Activated CD4-positive, alpha-beta memory T cell treated with anti-CD3 and anti-CD28 coated beads for 36 hours (primary cell): Measurements from ENCODE around the gene GALM. TPM values are rescaled to one million over a fixed set of nuclear protein-coding genes. Genes with fewer than 3 reads are reported as not detected.
"Not testable (repeated sequence)": the region's sequence is repeated elsewhere in the genome, so short reads cannot be mapped to it uniquely, and the experiment has no call there.

Source experiments
- CTCF ChIA-PET: fragments of 350-600 bp; sonication (Branson Sonifier 250); formaldehyde crosslinking; loops from one replicate; lab custom pipeline; 2021; ENCODE audit warnings: antibody characterized with exemption, inconsistent platforms; lab: Charles Lee
- POLR2A ChIA-PET: fragments of 350-600 bp; sonication (Branson Sonifier 250); formaldehyde crosslinking; loops from one replicate; lab custom pipeline; 2021; ENCODE audit warnings: antibody characterized with exemption; lab: Charles Lee
- DNase-seq: peaks from one replicate; pipeline ENCODE4 v3.0.0-alpha.2; 2020
- H3K27ac Mint-ChIP-seq: one replicate; pipeline ENCODE4 v1.8.0; 2021; ENCODE audit warnings: mixed read lengths
- H3K27me3 Mint-ChIP-seq: one replicate; pipeline ENCODE4 v1.8.0; 2021; ENCODE audit warnings: mixed read lengths
- H3K36me3 Mint-ChIP-seq: one replicate; pipeline ENCODE4 v1.8.0; 2021; ENCODE audit warnings: mixed read lengths
- H3K4me1 Mint-ChIP-seq: one replicate; pipeline ENCODE4 v1.8.0; 2021; ENCODE audit warnings: low read depth, mixed read lengths
- H3K4me3 Mint-ChIP-seq: one replicate; pipeline ENCODE4 v1.8.0; 2021; ENCODE audit warnings: mild to moderate bottlenecking, mixed read lengths
- H3K9me3 Mint-ChIP-seq: one replicate; pipeline ENCODE4 v1.8.0; 2021; ENCODE audit warnings: mixed read lengths
- intact Hi-C: fragments of 100-400 bp; cut with micrococcal nuclease; formaldehyde crosslinking; loops from one replicate; pipeline ENCODE4 v1.15.1; 2023
- total RNA-seq, 2 experiments: library from RNA; stranded (reverse); gene quantifications; one replicate each; pipeline ENCODE4 v1.2.3, GENCODE V29; 2021

GALM gene
- total RNA-seq, 2 experiments from 2014 or later = 90.2 to 95.3 TPM

DNA sequence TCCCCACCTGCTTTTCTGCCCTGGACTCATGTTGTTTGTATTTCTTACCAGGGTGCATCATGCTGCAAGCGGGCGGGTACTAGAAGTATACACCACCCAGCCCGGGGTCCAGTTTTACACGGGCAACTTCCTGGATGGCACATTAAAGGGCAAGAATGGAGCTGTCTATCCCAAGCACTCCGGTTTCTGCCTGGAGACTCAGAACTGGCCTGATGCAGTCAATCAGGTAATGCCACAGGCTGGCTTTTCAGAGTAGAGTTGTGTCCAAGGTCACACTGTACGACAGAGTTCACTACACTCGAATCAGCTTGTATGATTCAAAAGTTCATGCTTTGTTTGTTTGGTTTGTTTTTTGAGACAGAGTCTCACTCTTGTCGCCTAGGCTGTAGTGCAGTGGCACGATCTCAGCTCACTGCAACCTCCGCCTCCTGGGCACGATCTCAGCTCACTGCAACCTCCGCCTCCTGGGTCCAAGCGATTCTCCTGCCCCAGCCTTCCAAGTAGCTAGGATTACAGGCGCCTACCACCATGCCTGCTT lies 65.8 kb downstream of the GALM start:
- Mint-ChIP-seq H3K9me3 (no peaks in the 10 kb centered on the region), H3K36me3 (peaks cover 31% of the 10 kb centered on the region), H3K27me3 (no peaks in the 10 kb centered on the region), H3K4me3 (no peak overlapping the region), H3K27ac (no peak overlapping the region), H3K4me1 (no peaks in the 10 kb centered on the region)
- intact Hi-C loops = no loop called here
- peak; percentile 4 for DNase-seq
- POLR2A ChIA-PET = interaction anchor here (1.1 to 2.9 kb wide), 2 partner anchors 11 to 19 kb away, joined by 8 to 12 read pairs; partner anchors contain the start of gene SRSF7
- CTCF ChIA-PET = interaction anchor here (1.1 to 14.7 kb wide), 6 partner anchors 9 to 155 kb away, joined by 3 to 135 read pairs (median 10); no protein-coding TSS in a partner anchor

DNA sequence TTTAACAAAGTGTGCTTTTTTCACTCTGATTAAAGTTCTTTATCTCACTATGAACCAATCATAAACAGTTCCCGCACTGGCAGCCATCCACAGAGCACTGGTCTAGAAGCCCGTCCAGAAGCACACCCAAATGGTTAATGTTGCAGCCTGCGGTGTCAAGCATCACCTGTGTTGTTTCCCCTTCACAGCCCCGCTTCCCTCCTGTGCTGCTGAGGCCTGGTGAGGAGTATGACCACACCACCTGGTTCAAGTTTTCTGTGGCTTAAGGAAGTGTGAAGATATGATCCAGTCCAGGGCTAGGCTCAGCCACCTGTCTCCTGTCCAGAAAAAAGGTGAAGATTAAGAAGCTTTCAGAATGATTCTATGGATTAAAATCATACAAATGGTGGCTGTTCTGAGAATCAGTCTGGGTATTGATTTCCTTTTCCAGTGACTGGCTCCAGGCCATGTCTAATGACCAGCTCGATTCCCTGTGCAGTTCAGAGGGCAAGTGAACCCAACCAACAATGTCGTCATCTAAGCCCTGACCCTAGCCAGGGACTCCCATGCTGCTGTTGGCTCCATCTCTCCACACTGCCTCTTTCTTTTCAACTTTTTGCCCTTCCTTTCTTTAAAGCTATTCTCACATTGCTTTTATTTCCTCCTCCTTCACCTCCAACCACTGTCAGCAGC lies 67.5 kb downstream of the GALM start:
- Mint-ChIP-seq H3K4me3 (no peak overlapping the region), H3K27me3 (no peaks in the 10 kb centered on the region), H3K9me3 (no peaks in the 10 kb centered on the region), H3K4me1 (peaks cover 11% of the 10 kb centered on the region), H3K36me3 (peaks cover 39% of the 10 kb centered on the region), H3K27ac (no peak overlapping the region)
- intact Hi-C loops = no loop called here
- CTCF ChIA-PET = interaction anchor here (0.7 to 3.7 kb wide), 7 partner anchors 9 to 583 kb away, joined by 3 to 32 read pairs (median 3); no protein-coding TSS in a partner anchor
- POLR2A ChIA-PET = interaction anchor here (1.0 kb wide), 1 partner anchor 10 kb away, joined by 3 read pairs; no protein-coding TSS in a partner anchor
- DNase-seq = no peak

DNA sequence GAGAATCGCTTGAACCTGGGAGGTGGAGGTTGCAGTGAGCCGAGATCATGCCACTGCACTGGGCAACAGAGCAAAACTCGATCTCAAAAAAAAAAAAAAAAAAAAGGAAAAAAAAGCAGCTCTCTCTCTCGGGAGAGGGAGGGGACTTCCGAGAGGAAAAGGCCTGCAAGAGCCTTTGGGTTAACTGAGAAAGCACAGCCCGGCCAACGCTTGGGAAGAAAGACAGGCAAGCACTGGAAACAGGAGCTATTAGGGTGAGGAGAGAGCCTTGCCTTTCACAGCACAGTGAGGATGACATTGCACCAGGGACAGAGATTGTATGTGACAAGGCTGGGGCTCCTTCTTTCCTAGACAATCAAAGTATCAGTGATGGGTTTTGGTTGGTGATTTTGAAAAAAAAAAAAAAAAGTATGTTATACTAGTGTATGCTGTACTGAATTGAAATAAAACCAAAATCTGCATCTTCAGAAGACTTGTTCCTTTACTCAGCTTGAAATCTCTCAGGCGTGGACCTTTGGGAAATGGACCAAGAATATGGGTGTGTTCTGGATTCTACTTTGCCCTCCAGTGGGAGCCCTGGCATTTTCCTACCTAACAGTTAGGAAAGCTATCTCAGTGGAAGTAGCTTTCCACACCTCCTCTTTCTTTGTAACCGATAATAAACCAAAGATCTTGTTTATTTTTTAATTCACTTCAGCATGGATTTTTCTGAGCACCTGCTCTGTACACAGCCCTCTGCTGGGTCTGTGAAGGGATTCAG lies 68.6 kb downstream of the GALM start:
- POLR2A ChIA-PET = interaction anchor here (0.6 to 1.7 kb wide), 5 partner anchors 9 to 181 kb away, joined by 3 to 4 read pairs (median 3); partner anchors contain the start of gene SRSF7
- Mint-ChIP-seq H3K27me3 (no peaks in the 10 kb centered on the region), H3K9me3 (no peaks in the 10 kb centered on the region), H3K4me1 (peaks cover 19% of the 10 kb centered on the region), H3K27ac (no peak overlapping the region), H3K36me3 (peaks cover 41% of the 10 kb centered on the region), H3K4me3 (no peak overlapping the region)
- intact Hi-C loops = no loop called here
- CTCF ChIA-PET = interaction anchor here (0.6 to 3.7 kb wide), 9 partner anchors 8 to 1361 kb away, joined by 3 to 32 read pairs (median 4); no protein-coding TSS in a partner anchor
- peak; percentile 6 for DNase-seq

DNA sequence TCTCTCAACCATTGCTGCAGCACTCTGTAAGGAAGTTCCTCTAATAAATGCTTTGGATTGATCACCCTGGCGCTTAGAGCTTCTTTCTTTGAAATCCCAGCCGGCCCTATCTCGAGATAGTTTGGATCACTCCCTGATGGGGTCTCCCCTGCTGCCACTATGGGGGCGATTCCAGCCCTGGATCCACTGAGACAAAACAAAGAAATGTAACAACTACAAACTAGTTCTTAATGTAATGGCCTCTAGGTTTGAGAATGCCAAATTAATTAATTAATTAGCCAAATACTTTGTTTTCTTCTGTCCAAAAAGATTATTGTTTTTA lies 70.0 kb downstream of the GALM start:
- H3K27ac Mint-ChIP-seq = peak overlapping the region; percentile 6
- H3K4me1 Mint-ChIP-seq = peaks cover 28% of the 10 kb centered on the region
- no peaks in the 10 kb centered on the region for H3K27me3 Mint-ChIP-seq
- CTCF ChIA-PET = interaction anchor here (1.5 to 3.7 kb wide), 4 partner anchors 8 to 361 kb away, joined by 3 to 32 read pairs (median 8); no protein-coding TSS in a partner anchor
- DNase-seq = peak; percentile 8
- H3K9me3 Mint-ChIP-seq = no peaks in the 10 kb centered on the region
- POLR2A ChIA-PET = interaction anchor here (0.8 to 1.7 kb wide), 2 partner anchors 15 to 71 kb away, joined by 3 to 4 read pairs; partner anchors contain the start of gene SRSF7
- intact Hi-C loops = no loop called here
- no peak overlapping the region for H3K4me3 Mint-ChIP-seq
- H3K36me3 Mint-ChIP-seq = peaks cover 36% of the 10 kb centered on the region

DNA sequence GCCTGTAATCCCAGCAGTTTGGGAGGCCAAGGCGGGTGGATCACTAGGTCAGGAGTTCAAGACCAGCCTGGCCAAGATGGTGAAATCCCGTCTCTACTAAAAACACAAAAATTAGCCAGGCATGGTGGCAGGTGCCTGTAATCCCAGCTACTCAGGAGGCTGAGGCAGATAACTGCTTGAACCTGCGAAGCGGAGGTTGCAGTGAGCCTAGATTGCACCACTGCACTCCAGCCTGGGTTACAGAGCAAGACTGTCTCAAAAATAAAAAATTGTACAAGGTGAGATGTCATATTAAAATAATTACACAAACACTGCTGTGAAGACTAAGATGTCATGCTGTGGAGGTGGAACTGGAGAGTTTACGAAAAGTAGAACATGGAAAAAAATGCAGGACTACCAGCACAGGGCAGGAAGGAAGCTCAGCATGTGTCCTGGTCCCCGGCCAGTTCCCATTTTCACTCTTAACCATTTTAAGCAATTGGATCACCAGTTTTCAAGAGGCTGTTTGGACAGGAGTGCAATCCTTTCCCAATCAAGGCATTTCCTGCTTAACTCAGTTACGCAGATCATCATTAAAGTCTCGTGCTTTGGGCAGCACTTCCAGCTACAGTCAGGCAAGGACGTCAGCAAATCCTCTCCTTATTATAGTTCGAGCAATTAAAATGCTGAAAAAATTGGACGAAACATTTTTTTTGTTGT lies 71.2 kb downstream of the GALM start:
- DNase-seq, intact Hi-C loops, H3K4me3 Mint-ChIP-seq, H3K27me3 Mint-ChIP-seq, H3K9me3 Mint-ChIP-seq, H3K27ac Mint-ChIP-seq: not testable (repeated sequence)
- Mint-ChIP-seq H3K4me1 (peaks cover 37% of the 10 kb centered on the region), H3K36me3 (peaks cover 36% of the 10 kb centered on the region)
- POLR2A ChIA-PET = interaction anchor here (1.1 to 2.1 kb wide), 3 partner anchors 9 to 33 kb away, joined by 3 to 9 read pairs (median 3); partner anchors contain the start of gene SRSF7
- CTCF ChIA-PET = interaction anchor here (1.2 to 8.2 kb wide), 5 partner anchors 148 to 419 kb away, joined by 3 to 93 read pairs (median 4); no protein-coding TSS in a partner anchor

DNA sequence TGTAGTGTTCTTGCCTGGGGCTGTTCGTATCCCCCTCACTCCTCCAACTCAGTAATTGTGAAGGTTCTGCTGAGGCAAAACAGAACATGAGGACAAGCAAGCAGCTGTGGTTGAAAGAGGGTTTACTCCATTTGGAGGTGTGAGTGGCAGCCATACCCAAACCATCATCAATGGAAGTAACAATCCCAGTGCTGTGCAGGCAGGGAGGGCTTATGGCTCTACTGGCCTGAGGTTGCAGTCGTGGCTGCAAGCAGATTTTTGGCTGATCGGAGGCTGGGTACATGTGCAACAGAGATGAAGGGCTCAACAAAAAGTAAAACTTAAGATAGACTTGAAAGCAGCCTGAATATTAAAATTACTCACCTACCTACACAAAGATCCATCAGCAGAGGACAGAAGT lies 72.0 kb downstream of the GALM start:
- H3K27me3 Mint-ChIP-seq = no peaks in the 10 kb centered on the region
- POLR2A ChIA-PET = interaction anchor here (0.9 to 2.1 kb wide), 4 partner anchors 8 to 143 kb away, joined by 3 to 9 read pairs (median 3); partner anchors contain the start of gene SRSF7
- peak; percentile 10 for DNase-seq
- H3K4me1 Mint-ChIP-seq = peaks cover 40% of the 10 kb centered on the region
- CTCF ChIA-PET = interaction anchor here (1.2 to 8.2 kb wide), 5 partner anchors 149 to 420 kb away, joined by 3 to 93 read pairs (median 4); no protein-coding TSS in a partner anchor
- no peak overlapping the region for H3K4me3 Mint-ChIP-seq
- no peaks in the 10 kb centered on the region for H3K9me3 Mint-ChIP-seq
- intact Hi-C loops = no loop called here
- peak overlapping the region; percentile 6 for H3K27ac Mint-ChIP-seq
- peaks cover 39% of the 10 kb centered on the region for H3K36me3 Mint-ChIP-seq

DNA sequence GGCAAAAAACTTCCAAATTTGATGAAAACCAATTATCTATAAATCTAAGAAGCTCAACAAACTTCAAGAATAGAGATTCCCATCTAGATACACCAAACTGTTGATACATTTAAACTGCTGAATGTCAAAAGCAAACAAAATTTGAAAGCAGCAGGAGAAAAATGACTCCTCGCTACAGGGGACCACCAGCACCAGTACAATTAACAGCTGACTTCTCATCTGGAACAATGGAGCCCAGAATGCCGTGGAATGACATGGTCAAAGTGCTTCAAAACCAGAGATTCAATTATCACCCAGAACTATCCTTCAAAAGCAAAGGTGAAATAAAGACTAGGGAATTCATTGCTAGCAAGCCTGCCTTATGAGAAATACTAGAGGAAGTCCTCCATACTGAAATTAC lies 73.6 kb downstream of the GALM start:
- peaks cover 40% of the 10 kb centered on the region for H3K36me3 Mint-ChIP-seq
- H3K27me3 Mint-ChIP-seq = no peaks in the 10 kb centered on the region
- ChIA-PET CTCF (interaction anchor here (0.5 to 8.2 kb wide), 11 partner anchors 11 to 436 kb away, joined by 3 to 93 read pairs (median 4); no protein-coding TSS in a partner anchor), POLR2A (interaction anchor here (3.7 kb wide), 1 partner anchor 12 kb away, joined by 32 read pairs; the partner anchor contains the start of gene SRSF7)
- no peaks in the 10 kb centered on the region for H3K9me3 Mint-ChIP-seq
- H3K27ac Mint-ChIP-seq = peak overlapping the region; percentile 59
- no peak overlapping the region for H3K4me3 Mint-ChIP-seq
- intact Hi-C loops = no loop called here
- peaks cover 51% of the 10 kb centered on the region for H3K4me1 Mint-ChIP-seq
- no peak for DNase-seq

DNA sequence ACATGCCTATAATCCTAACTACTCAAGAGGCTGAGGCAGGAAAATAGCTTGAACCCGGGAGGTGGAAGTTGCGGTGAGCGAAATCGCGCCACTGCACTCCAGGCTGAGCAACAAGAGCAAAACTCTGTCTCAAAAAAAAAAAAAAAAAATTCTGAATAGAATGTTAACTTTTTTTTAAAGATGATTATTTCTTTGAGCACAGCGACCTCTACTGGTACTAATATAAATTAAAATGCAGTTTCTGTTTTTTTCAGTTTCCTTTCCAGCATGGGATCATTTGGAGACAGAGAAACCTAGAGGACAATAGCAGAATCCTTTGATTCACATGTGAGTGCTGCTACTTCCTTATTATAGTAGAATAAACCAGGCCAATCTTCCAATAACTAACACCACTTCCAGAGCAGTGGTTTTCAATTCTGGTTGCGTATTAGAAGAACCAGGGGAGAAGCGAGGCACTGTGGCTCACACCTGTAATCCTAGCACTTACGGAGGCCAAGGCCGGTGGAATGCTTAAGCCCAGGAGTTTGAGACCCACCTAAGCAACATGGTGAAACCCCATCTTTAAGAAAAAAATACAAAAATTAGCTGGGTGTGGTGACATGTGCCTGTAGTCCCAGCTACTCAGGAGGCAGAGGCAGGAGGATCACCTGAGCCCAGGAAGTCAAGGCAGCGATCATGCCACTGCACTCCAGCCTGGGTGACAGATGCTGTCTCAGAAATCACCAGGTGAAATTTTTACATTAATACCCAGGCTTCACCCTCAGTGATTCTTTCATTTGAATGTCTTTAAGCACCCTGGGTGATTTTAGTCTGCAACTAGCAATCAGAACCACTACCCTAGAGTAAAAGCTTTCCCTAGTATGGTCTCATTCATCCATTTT lies 75.2 kb downstream of the GALM start:
- Mint-ChIP-seq H3K4me3 (no peak overlapping the region), H3K36me3 (peaks cover 52% of the 10 kb centered on the region), H3K9me3 (no peaks in the 10 kb centered on the region), H3K4me1 (peaks cover 66% of the 10 kb centered on the region), H3K27ac (peak overlapping the region; percentile 61), H3K27me3 (no peaks in the 10 kb centered on the region)
- intact Hi-C loops = loop anchor here (1.0 to 5.0 kb wide), 6 partner anchors 12 to 486 kb away; partner anchors contain the start of gene ATL2
- POLR2A ChIA-PET = interaction anchor here (0.8 to 14.5 kb wide), 9 partner anchors 10 to 233 kb away, joined by 3 to 483 read pairs (median 4); partner anchors contain the start of genes HNRNPLL and SRSF7
- DNase-seq = peak; percentile 51
- CTCF ChIA-PET = interaction anchor here (0.7 to 8.2 kb wide), 30 partner anchors 9 to 425 kb away, joined by 3 to 93 read pairs (median 4); partner anchors contain the start of gene SRSF7

DNA sequence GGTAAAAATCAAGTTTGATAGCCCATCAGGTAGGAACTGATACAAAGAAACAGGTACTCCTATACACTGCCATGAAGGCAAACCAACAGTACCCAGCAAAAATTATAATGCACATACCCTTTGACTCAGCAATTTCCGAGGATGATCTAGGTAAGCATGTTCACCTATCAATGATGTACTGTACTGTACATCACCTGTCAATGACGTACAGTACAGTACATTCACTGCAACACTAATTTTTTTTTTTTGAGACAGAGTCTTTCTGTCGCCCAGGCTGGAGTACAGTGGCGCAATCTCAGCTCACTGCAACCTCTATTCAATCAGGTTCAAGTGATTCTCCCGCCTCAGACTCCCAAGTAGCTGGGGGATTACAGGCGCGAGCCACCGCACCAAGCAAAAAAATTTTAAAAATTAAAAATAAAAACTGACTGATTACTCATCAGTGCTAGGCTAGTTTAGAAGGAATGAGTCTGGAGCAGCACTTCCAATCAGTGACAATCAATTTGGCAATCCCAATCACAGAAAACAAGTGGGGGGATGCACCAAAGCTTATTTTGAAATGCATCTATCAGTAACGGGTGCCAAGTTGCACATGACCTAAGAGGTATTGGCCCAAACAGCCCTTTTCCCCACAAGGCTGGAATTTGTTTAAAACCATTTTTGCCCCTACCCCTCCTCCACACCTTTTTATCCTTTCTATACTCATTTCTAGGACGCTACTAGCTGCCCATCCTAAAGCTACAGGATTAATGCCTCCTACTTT lies 77.1 kb downstream of the GALM start:
- POLR2A ChIA-PET = interaction anchor here (0.5 to 14.5 kb wide), 16 partner anchors 8 to 201 kb away, joined by 3 to 483 read pairs (median 5); partner anchors contain the start of genes HNRNPLL and SRSF7
- peaks cover 65% of the 10 kb centered on the region for H3K36me3 Mint-ChIP-seq
- H3K4me1 Mint-ChIP-seq = peaks cover 79% of the 10 kb centered on the region
- intact Hi-C loops = loop anchor here (5.0 kb wide), 3 partner anchors 366 to 484 kb away; partner anchors contain the start of gene ATL2
- DNase-seq = no peak
- CTCF ChIA-PET = interaction anchor here (0.9 to 8.2 kb wide), 11 partner anchors 9 to 428 kb away, joined by 3 to 93 read pairs (median 8); no protein-coding TSS in a partner anchor
- H3K9me3 Mint-ChIP-seq = no peaks in the 10 kb centered on the region
- H3K27ac Mint-ChIP-seq = peak overlapping the region; percentile 66
- H3K4me3 Mint-ChIP-seq = no peak overlapping the region
- H3K27me3 Mint-ChIP-seq = no peaks in the 10 kb centered on the region
